Liver (tissue), 3 donors: Measurements from ENCODE around the gene L3MBTL1.

Experiments
- ATF3 ChIP-seq: IDR thresholded peaks from 2 replicates; pipeline ENCODE4 v1.6.1; 2016; ENCODE audit warnings: antibody characterized with exemption
- CTCF ChIP-seq: fragments of 150-350 bp; IDR thresholded peaks from 2 replicates; pipeline ENCODE4 v1.5.1; 2017; ENCODE audit warnings: improper control_type of control experiment, low read depth, low read length; ENCODE audit not compliant: missing input control
- EGR1 ChIP-seq, 2 donors: IDR thresholded peaks; 2 replicates each; pipeline ENCODE4 v1.6.1; 2016 to 2018; ENCODE audit warnings: antibody characterized with exemption in 2 of 2, low read depth in 2 of 2
- FOXA1 ChIP-seq: IDR thresholded peaks from 2 replicates; pipeline ENCODE4 v1.6.1; 2016; ENCODE audit warnings: antibody characterized with exemption
- JUND ChIP-seq, 2 donors: IDR thresholded peaks; 2 replicates each; pipeline ENCODE4 v1.6.1; 2016; ENCODE audit warnings: antibody characterized with exemption in 2 of 2
- MAX ChIP-seq: IDR thresholded peaks from 2 replicates; pipeline ENCODE4 v1.6.1; 2016; ENCODE audit warnings: antibody characterized with exemption
- REST ChIP-seq: IDR thresholded peaks from 2 replicates; pipeline ENCODE4 v1.6.1; 2016; ENCODE audit warnings: antibody characterized with exemption, mild to moderate bottlenecking
- SP1 ChIP-seq: IDR thresholded peaks from 2 replicates; pipeline ENCODE4 v1.6.1; 2018; ENCODE audit warnings: antibody characterized with exemption, mild to moderate bottlenecking
- TAF1 ChIP-seq: conservative IDR thresholded peaks from 2 replicates; pipeline ENCODE4 v1.6.1; 2016; ENCODE audit warnings: antibody characterized with exemption, mild to moderate bottlenecking
- YY1 ChIP-seq: IDR thresholded peaks from 2 replicates; pipeline ENCODE4 v1.6.1; 2016; ENCODE audit warnings: antibody characterized with exemption, mild to moderate bottlenecking
- donor health status: healthy.
- donor health status: healthy.

- TF ChIP-seq CTCF (no peak), MAX (no peak), YY1 (no peak), JUND (IDR thresholded peaks at IDR 0.05) (no peak), FOXA1 (no peak), ATF3 (no peak), TAF1 (no peak), REST (no peak), SP1 (no peak), EGR1 (IDR thresholded peaks at IDR 0.05; ENCODE audit: low read depth in 2 of 2) (no peak)
These were observed 46.7 kb upstream of the L3MBTL1 start for GRCh38 chr20:43460830-43461200.
